ENCODE measurements around the gene LYZL1. TPM values are rescaled to one million over a fixed set of nuclear protein-coding genes. Genes with fewer than 3 reads are reported as not detected.
"Not testable (repeated sequence)": the region's sequence is repeated elsewhere in the genome, so short reads cannot be mapped to it uniquely, and the experiment has no call there.

LYZL1 gene
- total RNA-seq, 1 donor from 2014 or later: not detected

GRCh38 chr10:29353305-29353704, 64.4 kb downstream of the LYZL1 start:
- H3K4me1 Mint-ChIP-seq (ENCODE audit: unreplicated experiment): peaks cover 17% of the 10 kb centered on the region
- no peak overlapping the region for H3K4me3 Mint-ChIP-seq
- H3K9me3 Mint-ChIP-seq: no peaks in the 10 kb centered on the region
- no peaks in the 10 kb centered on the region for H3K27me3 Mint-ChIP-seq
- H3K36me3 Mint-ChIP-seq: no peaks in the 10 kb centered on the region
- TF ChIP-seq CTCF (conservative IDR thresholded peaks at IDR 0.05): no peak
- no peak overlapping the region for H3K27ac Mint-ChIP-seq
- DNase-seq (ENCODE audit: extremely low spot score, unreplicated experiment): no peak

GRCh38 chr10:29353887-29354561, 65.2 kb downstream of the LYZL1 start:
- Mint-ChIP-seq H3K36me3 (no peaks in the 10 kb centered on the region), H3K4me3 (no peak overlapping the region), H3K27me3 (no peaks in the 10 kb centered on the region)

GRCh38 chr10:29355411-29355991, 66.6 kb downstream of the LYZL1 start:
- no peaks in the 10 kb centered on the region for H3K27me3 Mint-ChIP-seq
- TF ChIP-seq CTCF (conservative IDR thresholded peaks at IDR 0.05): no peak
- H3K4me1 Mint-ChIP-seq (ENCODE audit: unreplicated experiment): peaks cover 20% of the 10 kb centered on the region
- no peaks in the 10 kb centered on the region for H3K36me3 Mint-ChIP-seq
- no peaks in the 10 kb centered on the region for H3K9me3 Mint-ChIP-seq
- H3K4me3 Mint-ChIP-seq: no peak overlapping the region
- DNase-seq (ENCODE audit: extremely low spot score, unreplicated experiment): no peak
- no peak overlapping the region for H3K27ac Mint-ChIP-seq

More at GRCh38 chr10:29353887-29354561, 65.2 kb downstream of the LYZL1 start:
- Mint-ChIP-seq H3K27ac (peak overlapping the region; percentile 77), H3K9me3 (no peaks in the 10 kb centered on the region), H3K4me1 (ENCODE audit: unreplicated experiment) (peaks cover 20% of the 10 kb centered on the region)
- no peak for TF ChIP-seq CTCF (conservative IDR thresholded peaks at IDR 0.05)
- no peak for DNase-seq (ENCODE audit: extremely low spot score, unreplicated experiment)

GRCh38 chr10:29356931-29357330, 68.1 kb downstream of the LYZL1 start:
- Mint-ChIP-seq H3K9me3 (no peaks in the 10 kb centered on the region), H3K27me3 (no peaks in the 10 kb centered on the region), H3K36me3 (no peaks in the 10 kb centered on the region), H3K4me1 (ENCODE audit: unreplicated experiment) (peaks cover 20% of the 10 kb centered on the region), H3K4me3 (no peak overlapping the region), H3K27ac (no peak overlapping the region)
- no peak for TF ChIP-seq CTCF (conservative IDR thresholded peaks at IDR 0.05)
- DNase-seq (ENCODE audit: extremely low spot score, unreplicated experiment): no peak

GRCh38 chr10:29358010-29358616, 69.2 kb downstream of the LYZL1 start:
- no peak overlapping the region for H3K27ac Mint-ChIP-seq
- peaks cover 3% of the 10 kb centered on the region for H3K27me3 Mint-ChIP-seq
- no peak for TF ChIP-seq CTCF (conservative IDR thresholded peaks at IDR 0.05)
- H3K9me3 Mint-ChIP-seq: no peaks in the 10 kb centered on the region
- no peak overlapping the region for H3K4me3 Mint-ChIP-seq
- DNase-seq (ENCODE audit: extremely low spot score, unreplicated experiment): no peak
- peaks cover 20% of the 10 kb centered on the region for H3K4me1 Mint-ChIP-seq (ENCODE audit: unreplicated experiment)
- H3K36me3 Mint-ChIP-seq: no peaks in the 10 kb centered on the region

GRCh38 chr10:29360215-29360853, 71.5 kb downstream of the LYZL1 start:
- not testable (repeated sequence) for H3K9me3 Mint-ChIP-seq

More at GRCh38 chr10:29360215-29360853, 71.5 kb downstream of the LYZL1 start:
- H3K27me3 Mint-ChIP-seq; H3K4me1 Mint-ChIP-seq (ENCODE audit: unreplicated experiment); DNase-seq (ENCODE audit: extremely low spot score, unreplicated experiment); H3K36me3 Mint-ChIP-seq; H3K4me3 Mint-ChIP-seq; H3K27ac Mint-ChIP-seq: not testable (repeated sequence)

Measured in type B pancreatic cell (in vitro differentiated cells).